ENCODE results near the gene NAV1. TPM values are rescaled to one million over a fixed set of nuclear protein-coding genes. Genes with fewer than 3 reads are reported as not detected.
A peak's percentile ranks its signal among the peaks of the same experiment; 100 is the strongest.
"Not testable (repeated sequence)": the region's sequence is repeated elsewhere in the genome, so short reads cannot be mapped to it uniquely, and the experiment has no call there.

Gene NAV1
- polyA plus RNA-seq, 1 experiment, result 21.6 TPM

DNA sequence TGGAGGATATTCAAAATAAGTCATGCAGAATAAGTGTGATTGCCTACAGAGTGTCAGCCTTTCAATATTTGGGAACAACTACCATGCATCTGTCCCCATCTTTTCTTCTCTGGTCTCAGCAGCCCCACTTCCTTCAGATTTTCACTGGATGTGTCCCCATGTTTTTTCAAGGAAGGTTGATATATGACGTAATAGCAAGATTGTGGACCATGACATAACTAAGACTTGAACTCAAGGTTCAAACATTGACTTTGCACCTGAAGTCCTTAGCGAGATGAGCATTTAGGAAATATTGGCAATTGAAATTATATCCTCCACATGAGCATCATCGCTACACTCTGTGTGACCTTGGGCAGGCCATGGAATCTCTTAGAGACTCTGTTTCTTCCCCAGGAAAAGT is 5.8 kb downstream of the NAV1 start:
- Histone ChIP-seq H3K36me3 (ENCODE audit: control insufficient read depth, insufficient read depth, low read length) (no peaks in the 10 kb centered on the region), H3K27me3 (ENCODE audit: control insufficient read depth, insufficient read depth, low read length) (no peaks in the 10 kb centered on the region), H3K4me3 (ENCODE audit: low read depth, low read length) (no peak overlapping the region)
- TF ChIP-seq, protein P1, sequence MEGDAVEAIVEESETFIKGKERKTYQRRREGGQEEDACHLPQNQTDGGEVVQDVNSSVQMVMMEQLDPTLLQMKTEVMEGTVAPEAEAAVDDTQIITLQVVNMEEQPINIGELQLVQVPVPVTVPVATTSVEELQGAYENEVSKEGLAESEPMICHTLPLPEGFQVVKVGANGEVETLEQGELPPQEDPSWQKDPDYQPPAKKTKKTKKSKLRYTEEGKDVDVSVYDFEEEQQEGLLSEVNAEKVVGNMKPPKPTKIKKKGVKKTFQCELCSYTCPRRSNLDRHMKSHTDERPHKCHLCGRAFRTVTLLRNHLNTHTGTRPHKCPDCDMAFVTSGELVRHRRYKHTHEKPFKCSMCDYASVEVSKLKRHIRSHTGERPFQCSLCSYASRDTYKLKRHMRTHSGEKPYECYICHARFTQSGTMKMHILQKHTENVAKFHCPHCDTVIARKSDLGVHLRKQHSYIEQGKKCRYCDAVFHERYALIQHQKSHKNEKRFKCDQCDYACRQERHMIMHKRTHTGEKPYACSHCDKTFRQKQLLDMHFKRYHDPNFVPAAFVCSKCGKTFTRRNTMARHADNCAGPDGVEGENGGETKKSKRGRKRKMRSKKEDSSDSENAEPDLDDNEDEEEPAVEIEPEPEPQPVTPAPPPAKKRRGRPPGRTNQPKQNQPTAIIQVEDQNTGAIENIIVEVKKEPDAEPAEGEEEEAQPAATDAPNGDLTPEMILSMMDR (IDR thresholded peaks at IDR 0.05; ENCODE audit: insufficient read depth, low read depth, low read length), result no peak
- CTCF ChIA-PET, result interaction anchor here (0.9 to 1.2 kb wide), 2 partner anchors 13 to 15 kb away, joined by 3 read pairs; no protein-coding TSS in a partner anchor
- DNase-seq (ENCODE audit: low read depth), result no peak
- POLR2A ChIA-PET, result no interaction called here

- CTCF ChIA-PET, result interaction anchor here (0.8 to 2.8 kb wide), 3 partner anchors 9 to 110 kb away, joined by 4 to 6 read pairs (median 5); no protein-coding TSS in a partner anchor
- Histone ChIP-seq H3K4me3 (ENCODE audit: low read depth, low read length) (no peak overlapping the region), H3K27me3 (ENCODE audit: control insufficient read depth, insufficient read depth, low read length) (no peaks in the 10 kb centered on the region), H3K36me3 (ENCODE audit: control insufficient read depth, insufficient read depth, low read length) (no peaks in the 10 kb centered on the region)
- TF ChIP-seq, protein P1 (IDR thresholded peaks at IDR 0.05; ENCODE audit: insufficient read depth, low read depth, low read length), result no peak
- DNase-seq (ENCODE audit: low read depth), result no peak
- POLR2A ChIA-PET, result no interaction called here
Observed at GRCh38 chr1:201545851-201546492, 7.0 kb downstream of the NAV1 start.

- H3K4me3 ChIP-seq (ENCODE audit: low read depth, low read length); H3K27me3 ChIP-seq (ENCODE audit: control insufficient read depth, insufficient read depth, low read length); POLR2A ChIA-PET; H3K36me3 ChIP-seq (ENCODE audit: control insufficient read depth, insufficient read depth, low read length); DNase-seq (ENCODE audit: low read depth): not testable (repeated sequence)
- CTCF ChIA-PET, result interaction anchor here (1.1 to 3.7 kb wide), 2 partner anchors 10 to 12 kb away, joined by 4 to 17 read pairs; no protein-coding TSS in a partner anchor
Observed at GRCh38 chr1:201549522-201549921, 10.6 kb downstream of the NAV1 start.

DNA sequence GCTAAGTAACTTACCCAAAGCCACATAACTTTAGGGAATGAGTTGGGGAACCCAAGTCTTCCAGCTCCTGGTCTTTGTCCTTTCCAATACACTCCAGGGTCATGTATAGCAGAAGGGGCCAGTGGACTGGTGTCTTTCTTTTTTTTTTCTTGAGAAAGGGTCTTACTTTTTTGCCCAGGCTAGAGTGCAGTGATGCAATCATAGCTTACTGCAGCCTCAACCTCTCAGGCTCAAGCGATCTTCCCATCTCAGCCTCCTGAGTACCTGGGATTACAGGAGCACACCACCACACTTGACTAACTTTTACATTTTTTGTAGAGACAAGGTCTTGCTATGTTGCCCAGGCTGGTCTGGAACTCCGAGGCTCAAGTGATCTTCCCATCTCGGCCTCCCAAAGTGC is 12.2 kb downstream of the NAV1 start:
- ChIA-PET POLR2A (no interaction called here), CTCF (interaction anchor here (0.8 to 3.7 kb wide), 6 partner anchors 9 to 158 kb away, joined by 3 to 17 read pairs (median 4); no protein-coding TSS in a partner anchor)
- no peak for DNase-seq (ENCODE audit: low read depth)
- Histone ChIP-seq H3K36me3 (ENCODE audit: control insufficient read depth, insufficient read depth, low read length) (no peaks in the 10 kb centered on the region), H3K27me3 (ENCODE audit: control insufficient read depth, insufficient read depth, low read length) (no peaks in the 10 kb centered on the region), H3K4me3 (ENCODE audit: low read depth, low read length) (no peak overlapping the region)
- TF ChIP-seq, protein P1 (IDR thresholded peaks at IDR 0.05; ENCODE audit: insufficient read depth, low read depth, low read length), result no peak

- Histone ChIP-seq H3K36me3 (ENCODE audit: control insufficient read depth, insufficient read depth, low read length) (no peaks in the 10 kb centered on the region), H3K4me3 (ENCODE audit: low read depth, low read length) (no peak overlapping the region), H3K27me3 (ENCODE audit: control insufficient read depth, insufficient read depth, low read length) (no peaks in the 10 kb centered on the region)
- DNase-seq (ENCODE audit: low read depth), result peak; percentile 70
- ChIA-PET CTCF (interaction anchor here (0.8 to 3.7 kb wide), 8 partner anchors 7 to 241 kb away, joined by 3 to 17 read pairs (median 4); no protein-coding TSS in a partner anchor), POLR2A (no interaction called here)
- TF ChIP-seq, protein P1 (IDR thresholded peaks at IDR 0.05; ENCODE audit: insufficient read depth, low read depth, low read length), result no peak
Observed at GRCh38 chr1:201551877-201552731, 13.2 kb downstream of the NAV1 start.

All from BJ (cell line).